H1 (cell line): ENCODE results near the gene GPR160. TPM values are rescaled to one million over a fixed set of nuclear protein-coding genes. Genes with fewer than 3 reads are reported as not detected.

Experiments
- CTCF ChIA-PET: fragments of 300-600 bp; sonication (Branson Sonifier 250); formaldehyde crosslinking; loops from one replicate; lab custom pipeline; 2021; ENCODE audit not compliant: partially characterized antibody; lab: Charles Lee
- POLR2A ChIA-PET: fragments of 300-600 bp; sonication (Branson Sonifier 250); formaldehyde crosslinking; loops from one replicate; lab custom pipeline; 2021; ENCODE audit warnings: inconsistent platforms; ENCODE audit not compliant: partially characterized antibody; lab: Charles Lee
- DNase-seq, 2 experiments: peaks; one replicate each; pipeline versions ENCODE4 v3.0.0 to v3.0.0-alpha.2; 2010 to 2022; ENCODE audit warnings: low spot score in 2 of 2, low read depth in 1 of 2, mixed read lengths in 1 of 2
- FAIRE-seq: peaks from 2 replicates; lab custom pipeline; 2011; peaks lifted over from hg19 to GRCh38; lab: Jason Lieb, UNC
- H2AFZ ChIP-seq: 2 replicates; pipeline ENCODE4 v1.8.1; 2012; ENCODE audit warnings: low read length, inconsistent platforms
- H2AK5ac ChIP-seq: 2 replicates; pipeline ENCODE4 v1.6.1; 2013; ENCODE audit warnings: low read depth, low read length
- H2BK120ac ChIP-seq: replicated peaks from 2 replicates; pipeline ENCODE3; 2013; ENCODE audit warnings: low read depth, low read length, inconsistent platforms
- H2BK12ac ChIP-seq: 2 replicates; pipeline ENCODE4 v1.6.1; 2013; ENCODE audit warnings: low read depth, low read length
- H2BK15ac ChIP-seq: 2 replicates; pipeline ENCODE4 v1.6.1; 2013; ENCODE audit warnings: low read length
- H2BK20ac ChIP-seq: 2 replicates; pipeline ENCODE4 v1.6.1; 2013; ENCODE audit warnings: low read length
- H2BK5ac ChIP-seq: 2 replicates; pipeline ENCODE4 v1.6.1; 2013; ENCODE audit warnings: low read depth, low read length
- H3K14ac ChIP-seq: 2 replicates; pipeline ENCODE4 v1.6.1; 2013; ENCODE audit warnings: inconsistent platforms; ENCODE audit not compliant: insufficient read length
- H3K18ac ChIP-seq: 2 replicates; pipeline ENCODE4 v1.6.1; 2013; ENCODE audit warnings: low read length; ENCODE audit errors: extremely low read depth
- H3K23ac ChIP-seq: 2 replicates; pipeline ENCODE4 v1.6.1; 2013; ENCODE audit warnings: inconsistent platforms; ENCODE audit not compliant: insufficient read length
- H3K23me2 ChIP-seq: 2 replicates; pipeline ENCODE4 v1.6.1; 2013; ENCODE audit warnings: low read depth, low read length
- H3K27ac ChIP-seq: 2 replicates; pipeline ENCODE4 v1.6.1; 2011; ENCODE audit warnings: low read depth, low read length, inconsistent platforms
- H3K27me3 ChIP-seq, 4 experiments: replicated peaks in 1 of 4; 1 replicate in 1 of 4; 2 replicates in 3 of 4; pipeline versions ENCODE4 v1.6.1 to v1.8.1; 2011 to 2013; ENCODE audit warnings: low read length in 3 of 4, mild to moderate bottlenecking in 3 of 4, inconsistent platforms in 2 of 4, mixed read lengths in 2 of 4, moderate library complexity in 1 of 4; ENCODE audit not compliant: control insufficient read depth in 3 of 4, insufficient read depth in 3 of 4; ENCODE audit errors: extremely low read depth in 1 of 4
- H3K36me3 ChIP-seq, 4 experiments: 2 replicates each; pipeline versions ENCODE4 v1.6.1 to v1.8.1; 2011 to 2013; ENCODE audit warnings: mild to moderate bottlenecking in 4 of 4, low read length in 3 of 4, moderate library complexity in 2 of 4, control low read depth in 1 of 4, inconsistent platforms in 1 of 4; ENCODE audit not compliant: insufficient read depth in 4 of 4, control insufficient read depth in 2 of 4
- H3K4ac ChIP-seq: replicated peaks from 2 replicates; pipeline ENCODE3; 2013; ENCODE audit warnings: low read length, low read depth, mixed read lengths, inconsistent platforms; ENCODE audit not compliant: insufficient read length
- H3K4me1 ChIP-seq, 4 experiments: replicated peaks in 1 of 4; 1 replicate in 1 of 4; 2 replicates in 3 of 4; pipeline versions ENCODE4 v1.6.1 to v1.8.1; 2011 to 2013; ENCODE audit warnings: low read length in 3 of 4, inconsistent platforms in 2 of 4, mixed read lengths in 1 of 4; ENCODE audit not compliant: insufficient read depth in 4 of 4, control insufficient read depth in 3 of 4
- H3K4me2 ChIP-seq, 2 experiments: 2 replicates each; pipeline versions ENCODE4 v1.6.1 to v1.8.1; 2011 to 2013; ENCODE audit warnings: low read depth in 2 of 2, low read length in 2 of 2, control low read depth in 1 of 2, inconsistent platforms in 1 of 2, mild to moderate bottlenecking in 1 of 2; ENCODE audit not compliant: insufficient read depth in 1 of 2
- H3K4me3 ChIP-seq, 4 experiments: fragments of 200-600, 300-600 bp in 1 of 4; sonication (generic), shearing (Covaris generic), sonication (Bioruptor Twin) in 1 of 4; 2 replicates each; pipeline versions ENCODE4 v1.5.1 to v1.8.1; 2011 to 2016; ENCODE audit warnings: low read length in 4 of 4, low read depth in 3 of 4, control low read depth in 2 of 4, inconsistent platforms in 2 of 4, mild to moderate bottlenecking in 2 of 4, mixed read lengths in 1 of 4, moderate library complexity in 1 of 4; ENCODE audit not compliant: insufficient read depth in 2 of 4; ENCODE audit errors: extremely low read depth in 1 of 4
- H3K56ac ChIP-seq: replicated peaks from 2 replicates; pipeline ENCODE3; 2013; ENCODE audit warnings: low read depth, mild to moderate bottlenecking, mixed read lengths, low read length, inconsistent platforms; ENCODE audit not compliant: insufficient read length
- H3K79me1 ChIP-seq: 2 replicates; pipeline ENCODE4 v1.6.1; 2013; ENCODE audit warnings: low read depth, low read length, control low read depth
- H3K79me2 ChIP-seq, 2 experiments: 2 replicates each; pipeline versions ENCODE4 v1.6.1 to v1.8.1; 2012 to 2013; ENCODE audit warnings: low read length in 2 of 2, mild to moderate bottlenecking in 2 of 2, inconsistent platforms in 1 of 2; ENCODE audit not compliant: insufficient read depth in 2 of 2, control insufficient read depth in 1 of 2
- H3K9ac ChIP-seq, 4 experiments: replicated peaks in 1 of 4; 1 replicate in 1 of 4; 2 replicates in 3 of 4; pipeline versions ENCODE4 v1.6.1 to v1.8.1; 2011 to 2013; ENCODE audit warnings: low read depth in 3 of 4, low read length in 3 of 4, control low read depth in 2 of 4, mild to moderate bottlenecking in 2 of 4, moderate library complexity in 2 of 4, inconsistent platforms in 1 of 4; ENCODE audit errors: extremely low read depth in 1 of 4
- H3K9me3 ChIP-seq, 2 experiments: 2 replicates each; pipeline versions ENCODE4 v1.6.1 to v1.8.1; 2012 to 2013; ENCODE audit warnings: mild to moderate bottlenecking in 2 of 2, moderate library complexity in 2 of 2, control low read depth in 1 of 2, inconsistent platforms in 1 of 2, low read depth in 1 of 2, low read length in 1 of 2, mixed read lengths in 1 of 2; ENCODE audit not compliant: insufficient read depth in 2 of 2
- H4K20me1 ChIP-seq, 2 experiments: replicated peaks in 1 of 2; 2 replicates each; pipeline versions ENCODE3 to v1.8.1; 2011 to 2013; ENCODE audit warnings: inconsistent platforms in 2 of 2, low read length in 2 of 2, mild to moderate bottlenecking in 1 of 2; ENCODE audit not compliant: insufficient read depth in 2 of 2, control insufficient read depth in 1 of 2
- H4K5ac ChIP-seq: 2 replicates; pipeline ENCODE4 v1.6.1; 2013; ENCODE audit warnings: low read length, low read depth, mixed read lengths, inconsistent platforms; ENCODE audit not compliant: insufficient read length
- H4K8ac ChIP-seq: 2 replicates; pipeline ENCODE4 v1.8.0; 2013; ENCODE audit warnings: mild to moderate bottlenecking, moderate library complexity, low read length, inconsistent platforms; ENCODE audit not compliant: insufficient read depth; ENCODE audit errors: extremely low read depth
- H4K91ac ChIP-seq: replicated peaks from 2 replicates; pipeline ENCODE3; 2013; ENCODE audit warnings: low read length, mixed read lengths, inconsistent platforms; ENCODE audit not compliant: insufficient read length
- ATF2 ChIP-seq: IDR thresholded peaks from 2 replicates; pipeline ENCODE4 v1.6.1; 2012; ENCODE audit warnings: low read length, inconsistent platforms
- CREB1 ChIP-seq: IDR thresholded peaks from 2 replicates; pipeline ENCODE4 v1.6.1; 2012; ENCODE audit warnings: inconsistent platforms
- HDAC2 ChIP-seq, 2 experiments: fragments of 300-600 bp in 1 of 2; sonication (generic) in 1 of 2; IDR thresholded peaks; 2 replicates each; pipeline ENCODE4 v1.6.1; 2011 to 2012; ENCODE audit warnings: low read depth in 2 of 2, low read length in 2 of 2, mild to moderate bottlenecking in 2 of 2, moderate library complexity in 2 of 2, borderline replicate concordance in 1 of 2, inconsistent platforms in 1 of 2
- HDAC6 ChIP-seq: IDR thresholded peaks from one replicate; pipeline ENCODE4 v1.7.1; 2012; ENCODE audit warnings: low read depth, mild to moderate bottlenecking, inconsistent platforms, low read length, moderate library complexity
- JUN ChIP-seq: IDR thresholded peaks from 2 replicates; pipeline ENCODE4 v1.6.1; 2011; ENCODE audit warnings: low read depth, mild to moderate bottlenecking, improper control_type of control experiment, low read length
- KDM1A ChIP-seq: fragments of 200-600, 300-600 bp; sonication (generic); IDR thresholded peaks from 2 replicates; pipeline ENCODE4 v1.7.1; 2016; ENCODE audit warnings: mild to moderate bottlenecking, low read length, borderline replicate concordance
- KDM4A ChIP-seq: IDR thresholded peaks from one replicate; pipeline ENCODE4 v1.7.1; 2012; ENCODE audit warnings: low read depth, mild to moderate bottlenecking, moderate library complexity, low read length, inconsistent platforms; ENCODE audit not compliant: severe bottlenecking
- NRF1 ChIP-seq: IDR thresholded peaks from 2 replicates; pipeline ENCODE4 v1.6.1; 2011; ENCODE audit warnings: mild to moderate bottlenecking, low read depth, low read length, improper control_type of control experiment
- POU5F1 ChIP-seq: IDR thresholded peaks from 2 replicates; pipeline ENCODE4 v1.6.1; 2011; ENCODE audit warnings: low read depth, mild to moderate bottlenecking, low read length, moderate library complexity
- RXRA ChIP-seq: IDR thresholded peaks from 2 replicates; pipeline ENCODE4 v1.6.1; 2011; ENCODE audit warnings: low read depth, mild to moderate bottlenecking, low read length, moderate library complexity; ENCODE audit not compliant: insufficient read depth
- SIX5 ChIP-seq: IDR thresholded peaks from 2 replicates; pipeline ENCODE4 v1.6.1; 2011; ENCODE audit warnings: mild to moderate bottlenecking, low read depth, low read length
- SP1 ChIP-seq: IDR thresholded peaks from 2 replicates; pipeline ENCODE4 v1.6.1; 2011; ENCODE audit warnings: low read depth, low read length
- SRF ChIP-seq: IDR thresholded peaks from 2 replicates; pipeline ENCODE4 v1.6.1; 2011; ENCODE audit warnings: mild to moderate bottlenecking, low read depth, low read length, moderate library complexity
- TBP ChIP-seq: IDR thresholded peaks from 2 replicates; pipeline ENCODE4 v1.6.1; 2011; ENCODE audit warnings: low read depth, low read length, improper control_type of control experiment
- WGBS, 2 experiments: shearing (Covaris generic) in 1 of 2; methylation state at CpG; one replicate each; pipeline versions ENCODE4 v1.1.6 to v1.1.7; 2013 to 2015; ENCODE audit warnings: low lambda C conversion rate in 2 of 2, mixed read lengths in 2 of 2, inconsistent platforms in 1 of 2, low coverage in 1 of 2, missing lambda C conversion rate in 1 of 2; ENCODE audit not compliant: insufficient replicate concordance in 2 of 2, insufficient coverage in 1 of 2, insufficient read length in 1 of 2; ENCODE audit errors: extremely low coverage in 1 of 2, missing lambda C conversion rate in 1 of 2; 5-methylcytosine and 5-hydroxymethylcytosine counted together
- polyA plus RNA-seq, 7 experiments: library from polyadenylated mRNA; depleted of rRNA in 3 of 7; stranded (reverse) in 5 of 7; unstranded in 2 of 7; fragments of >200 nt in 5 of 7; fragments of 200-250 nt in 2 of 7; gene quantifications; 1 replicate in 5 of 7; 2 replicates in 1 of 7; 4 replicates in 1 of 7; pipeline versions ENCODE4 v1.2.1 to v1.2.3, GENCODE V29; 2011 to 2013; ENCODE audit warnings: missing spikeins in 2 of 7, mixed read lengths in 2 of 7
- total RNA-seq: library from RNA; stranded (reverse); fragmentation: NEBNext Ultra II Directional; extraction: Animal tissue kit (Norgen Biotek cat#: 25700); gene quantifications from 2 replicates; pipeline ENCODE4 v1.2.1, GENCODE V29; 2021

Gene GPR160
- total and polyA plus RNA-seq, 2 of the 8 experiments (the other 6 are each of a cell fraction or from before 2014, with no cell fraction given), result 14.3 to 16.6 TPM

GRCh38 chr3:170063691-170064090, 25.9 kb downstream of the GPR160 start:
- no peak overlapping the region for H2AK5ac ChIP-seq
- no peaks in the 10 kb centered on the region for H3K9me3 ChIP-seq
- no peak overlapping the region for H3K27ac ChIP-seq
- no peaks in the 10 kb centered on the region for H3K79me1 ChIP-seq
- H3K27me3 ChIP-seq, result no peaks in the 10 kb centered on the region
- no peak overlapping the region for H3K4ac ChIP-seq
- no peaks in the 10 kb centered on the region for H3K36me3 ChIP-seq
- DNase-seq (no peak), FAIRE-seq (no peak)
- H4K20me1 ChIP-seq, result no peaks in the 10 kb centered on the region
- peaks cover 2 to 11% (median 5%) of the 10 kb centered on the region in 4 experiments; a peak in 6 of 7 replicates for H3K4me1 ChIP-seq
- no peak overlapping the region for H2BK5ac ChIP-seq
- no peak overlapping the region for H2BK12ac ChIP-seq
- no peak overlapping the region for H3K4me2 ChIP-seq
- no peak overlapping the region for H3K23ac ChIP-seq
- no peak overlapping the region for H4K8ac ChIP-seq
- H2BK120ac ChIP-seq, result no peak overlapping the region
- no peaks in the 10 kb centered on the region for H3K79me2 ChIP-seq
- ChIA-PET POLR2A (no interaction called here), CTCF (interaction anchor here (0.6 to 2.5 kb wide), 10 partner anchors 8 to 347 kb away, joined by 3 to 28 read pairs (median 4); no protein-coding TSS in a partner anchor)
- H3K9ac ChIP-seq, result no peak overlapping the region
- H3K56ac ChIP-seq, result no peak overlapping the region
- no peak overlapping the region for H4K91ac ChIP-seq
- H2AFZ ChIP-seq, result no peak overlapping the region
- H2BK20ac ChIP-seq, result no peak overlapping the region
- H2BK15ac ChIP-seq, result no peak overlapping the region
- no peaks in the 10 kb centered on the region for H3K23me2 ChIP-seq
- H4K5ac ChIP-seq, result no peak overlapping the region
- no peak overlapping the region for H3K14ac ChIP-seq
- no peak overlapping the region for H3K18ac ChIP-seq
- 93% methylated on average over 14 of the region's 15 CpGs; no CpG with 5 or more reads in 1 of the 2 experiments for WGBS, 2 experiments
- H3K4me3 ChIP-seq, result no peak overlapping the region
- TF ChIP-seq SRF (no peak), HDAC2 (IDR thresholded peaks at IDR 0.05; ENCODE audit: borderline replicate concordance in 1 of 2, low read depth in 2 of 2, low read length in 2 of 2) (no peak), CREB1 (no peak), RXRA (no peak), SIX5 (no peak), SP1 (no peak), ATF2 (no peak), NRF1 (no peak), KDM4A (no peak), HDAC6 (no peak), KDM1A (no peak), TBP (no peak), POU5F1 (no peak), JUN (no peak)
